CD4-positive, alpha-beta T cell treated with Interleukin-17A for 4 hours (primary cell): ENCODE measurements around the gene FKBP5.
"Not testable (repeated sequence)": the region's sequence is repeated elsewhere in the genome, so short reads cannot be mapped to it uniquely, and the experiment has no call there.

Source experiments
- DNase-seq: peaks from one replicate; pipeline ENCODE4 v3.0.0-alpha.2; 2020; ENCODE audit warnings: mixed read lengths

Gene FKBP5

DNA sequence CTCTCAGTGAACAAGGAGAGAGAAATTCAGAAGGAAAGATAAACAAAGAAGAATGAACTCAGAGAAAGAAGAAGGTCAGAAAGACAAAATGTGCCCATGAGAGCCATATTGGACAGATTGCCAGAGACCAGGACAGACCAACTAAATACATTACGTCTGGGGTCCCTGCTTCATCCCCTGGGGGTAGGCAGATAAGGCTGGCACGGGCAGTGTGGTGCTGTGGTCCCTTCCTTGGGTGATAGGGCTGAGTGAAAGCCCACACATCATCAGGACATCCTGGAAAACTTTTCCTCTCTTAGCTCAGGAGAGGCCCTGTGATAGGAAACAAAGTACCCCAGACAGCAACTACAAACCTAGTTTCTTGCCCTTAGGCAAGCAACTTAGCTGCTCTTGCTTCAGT, 34.9 kb upstream of the FKBP5 start:
- DNase-seq: no peak

DNA sequence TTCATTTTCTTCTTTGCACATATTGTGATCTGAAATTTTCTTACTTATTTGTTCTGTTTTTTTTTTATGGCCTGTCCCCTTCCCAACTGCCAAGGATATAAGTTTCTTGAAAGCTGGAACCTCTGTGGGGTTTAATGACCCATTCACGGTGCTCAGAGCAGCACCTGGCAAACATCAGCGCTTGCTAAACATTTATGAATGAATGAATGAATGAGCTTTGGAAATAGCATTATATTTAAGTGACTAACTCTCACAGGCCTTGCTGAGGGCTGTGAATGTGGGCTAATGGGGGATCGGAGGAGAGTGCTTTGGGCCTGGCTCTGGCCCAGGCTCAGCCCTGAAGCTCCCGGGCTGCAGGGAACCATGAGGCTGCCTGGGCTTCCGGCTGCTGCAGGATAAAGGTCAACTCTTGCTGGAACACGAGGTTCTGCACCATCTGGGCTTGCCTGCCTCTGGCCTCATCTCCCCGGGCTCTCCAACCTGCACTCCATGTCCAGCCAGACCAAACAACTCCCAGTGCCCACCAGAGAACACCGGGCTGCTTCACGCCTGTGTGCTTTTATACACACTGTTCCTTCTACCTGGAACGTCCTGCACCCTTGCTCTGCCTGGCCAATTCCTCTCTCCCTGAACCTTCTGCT, 33.5 kb upstream of the FKBP5 start:
- no peak for DNase-seq

DNA sequence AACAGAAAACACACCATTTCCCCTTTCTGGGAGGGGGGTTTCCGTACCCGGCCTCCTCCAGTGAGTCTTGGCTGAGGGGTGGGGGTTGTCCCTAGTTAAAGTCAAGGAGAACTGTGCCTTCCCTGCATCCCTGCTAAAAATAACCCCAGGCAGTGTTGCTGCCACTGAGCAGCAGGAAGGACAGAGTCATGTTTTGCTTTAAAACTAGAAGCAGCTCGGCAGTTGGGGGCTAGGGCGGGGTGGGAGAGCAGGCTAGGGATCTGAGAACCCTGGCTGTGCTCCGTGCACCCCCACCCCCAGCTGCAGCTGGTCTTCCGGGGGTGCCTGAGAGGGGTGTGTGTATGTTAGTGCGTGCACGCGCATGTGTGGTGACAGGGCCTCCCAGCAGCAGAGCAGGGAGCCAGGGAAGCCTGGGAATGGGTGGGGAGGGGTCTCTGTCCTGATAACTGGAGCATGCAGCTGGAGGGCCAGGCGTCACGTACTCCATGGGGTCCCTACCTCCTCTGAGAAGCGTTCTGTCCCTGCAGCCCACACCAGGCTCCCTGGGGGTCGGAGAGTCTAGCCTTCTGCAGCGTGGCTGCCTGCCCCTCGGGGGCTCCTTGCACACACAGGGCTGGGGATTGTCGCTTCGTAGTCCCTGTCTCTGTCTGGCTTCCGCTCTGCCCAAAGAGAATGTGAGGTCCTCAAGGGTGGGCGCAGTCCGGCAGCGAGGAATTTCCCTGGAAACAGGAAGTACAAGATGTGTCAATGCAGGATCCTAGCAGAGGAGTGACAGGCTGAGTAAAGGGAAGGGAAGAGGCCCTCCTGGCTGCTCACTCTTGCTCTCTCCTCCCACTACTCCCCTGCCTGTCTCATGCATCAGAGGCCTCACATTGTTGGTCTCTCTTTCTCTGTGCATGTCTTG, 31.4 kb upstream of the FKBP5 start:
- DNase-seq: peak; percentile 60

DNA sequence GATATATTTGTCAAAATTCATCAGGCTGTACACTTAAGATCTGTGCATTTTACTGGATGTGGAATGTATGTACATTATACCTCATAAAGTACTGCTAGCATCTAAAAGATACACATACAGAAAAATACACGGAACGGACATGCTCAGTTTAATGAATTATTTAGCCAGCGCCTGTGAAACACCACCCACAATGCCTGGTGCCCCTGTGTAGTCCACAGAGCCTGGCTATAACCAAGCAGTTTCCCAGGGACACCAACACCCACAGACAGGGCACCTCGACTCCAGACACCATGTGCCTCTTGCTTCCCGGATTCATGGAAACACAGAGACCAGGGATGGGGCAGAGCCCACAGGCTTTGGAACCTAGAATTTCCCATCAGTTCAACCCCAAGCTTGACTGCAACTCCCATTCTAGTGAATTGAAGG, 30.7 kb upstream of the FKBP5 start:
- DNase-seq: peak; percentile 15

DNA sequence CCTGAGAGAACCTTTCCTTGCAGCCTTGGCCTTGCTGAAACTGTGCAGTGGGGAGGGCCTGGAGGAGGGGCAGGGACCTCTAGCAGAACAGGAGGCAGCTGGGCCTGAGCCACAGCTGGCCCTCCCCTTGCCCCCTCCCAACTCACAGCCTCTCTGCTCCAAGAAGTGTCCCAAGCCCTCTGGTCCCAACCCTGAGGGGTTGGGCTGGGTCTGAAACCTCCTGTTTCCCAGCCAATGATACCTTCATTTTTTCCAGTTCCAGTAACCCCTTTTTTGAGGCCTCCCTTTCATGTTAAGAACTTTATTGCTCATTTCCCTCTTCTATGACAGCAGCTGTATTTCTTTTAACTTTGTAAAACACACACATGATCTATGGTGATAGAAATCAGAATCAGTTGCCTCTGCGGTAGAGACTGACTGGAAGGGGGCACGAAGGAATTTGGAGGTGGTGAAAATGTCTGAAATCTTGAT, 30.2 kb upstream of the FKBP5 start:
- DNase-seq: peak; percentile 51

DNA sequence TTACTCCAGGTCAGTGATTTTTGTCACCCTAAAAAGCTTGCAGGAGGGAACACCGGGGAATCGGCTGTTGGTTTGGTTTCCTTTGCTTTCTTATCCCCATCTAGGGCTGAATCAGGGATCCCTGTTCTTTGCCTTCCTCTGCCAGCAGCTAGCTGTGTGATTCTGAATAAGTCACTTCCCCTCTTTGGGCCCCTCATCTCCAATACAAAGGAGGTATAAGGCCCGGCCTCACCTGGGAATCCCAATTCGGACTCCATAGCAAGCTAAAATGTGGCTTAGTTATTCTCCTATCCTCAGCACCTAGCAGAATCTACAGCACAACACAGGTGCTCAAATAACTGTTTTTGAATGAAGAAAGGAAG, 29.6 kb upstream of the FKBP5 start:
- no peak for DNase-seq

DNA sequence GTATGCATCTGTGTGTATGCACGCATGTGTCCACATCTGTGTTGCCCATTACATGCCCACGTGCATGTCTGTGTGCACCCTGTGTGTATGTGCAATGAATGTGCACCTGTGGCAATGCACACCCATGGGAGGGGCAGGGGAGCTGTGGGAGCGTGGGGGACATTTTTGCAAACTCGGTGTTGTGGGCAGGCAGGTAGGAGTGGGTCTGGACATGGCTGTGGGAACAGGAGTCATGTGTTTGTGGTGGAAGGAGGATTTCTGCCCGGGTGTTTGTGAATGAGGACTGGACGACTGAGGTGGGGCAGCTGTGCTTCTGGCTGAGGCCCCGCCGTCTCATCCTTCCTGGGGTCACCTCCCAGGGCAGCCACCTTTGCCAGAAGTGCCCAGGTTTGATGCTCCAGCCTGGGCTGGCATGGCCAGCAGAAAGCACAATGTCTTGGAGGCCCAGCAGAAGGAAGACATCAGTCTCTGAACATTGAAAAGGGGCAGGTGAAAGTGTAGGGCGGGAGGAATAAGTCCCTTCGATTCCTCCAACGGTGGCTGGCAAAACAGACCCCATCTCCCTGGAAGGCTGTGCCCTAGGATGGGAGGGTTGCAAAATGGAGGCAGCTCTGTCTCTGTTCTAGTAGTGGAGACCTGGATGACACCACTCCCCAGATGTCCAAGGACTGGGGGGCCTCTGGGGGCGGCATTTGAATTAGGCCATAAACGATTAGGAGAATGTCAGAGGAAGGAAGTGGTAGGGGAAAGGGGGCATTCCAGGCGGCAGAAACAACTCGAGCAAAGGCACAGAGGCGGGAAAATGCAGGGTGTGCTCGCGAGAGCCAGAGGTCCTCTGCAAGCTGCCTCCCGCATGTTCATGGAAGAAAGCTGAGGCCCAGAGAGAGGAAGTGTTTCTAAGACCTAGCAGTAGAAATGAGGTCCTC, 29.0 kb upstream of the FKBP5 start:
- peak; percentile 12 for DNase-seq

DNA sequence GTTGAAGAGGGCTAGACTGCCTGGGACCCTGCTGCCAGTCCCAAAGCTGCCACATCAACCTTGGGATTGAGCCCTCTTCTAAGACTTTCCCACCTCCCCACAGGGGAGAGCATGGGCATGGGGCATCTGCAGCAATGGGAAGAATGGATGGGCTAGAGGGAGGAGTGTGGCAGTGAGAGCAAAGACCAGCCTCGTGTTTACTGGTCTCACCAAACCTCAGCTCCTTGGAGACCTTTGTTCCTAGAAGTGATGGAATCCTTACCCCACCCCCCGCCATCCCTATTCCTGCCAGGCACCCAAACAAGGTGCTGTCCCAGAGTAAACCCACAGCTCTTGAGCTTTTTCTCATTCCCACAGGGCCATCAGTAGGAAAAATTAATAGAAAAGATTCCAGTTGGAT, 28.1 kb upstream of the FKBP5 start:
- DNase-seq: no peak

DNA sequence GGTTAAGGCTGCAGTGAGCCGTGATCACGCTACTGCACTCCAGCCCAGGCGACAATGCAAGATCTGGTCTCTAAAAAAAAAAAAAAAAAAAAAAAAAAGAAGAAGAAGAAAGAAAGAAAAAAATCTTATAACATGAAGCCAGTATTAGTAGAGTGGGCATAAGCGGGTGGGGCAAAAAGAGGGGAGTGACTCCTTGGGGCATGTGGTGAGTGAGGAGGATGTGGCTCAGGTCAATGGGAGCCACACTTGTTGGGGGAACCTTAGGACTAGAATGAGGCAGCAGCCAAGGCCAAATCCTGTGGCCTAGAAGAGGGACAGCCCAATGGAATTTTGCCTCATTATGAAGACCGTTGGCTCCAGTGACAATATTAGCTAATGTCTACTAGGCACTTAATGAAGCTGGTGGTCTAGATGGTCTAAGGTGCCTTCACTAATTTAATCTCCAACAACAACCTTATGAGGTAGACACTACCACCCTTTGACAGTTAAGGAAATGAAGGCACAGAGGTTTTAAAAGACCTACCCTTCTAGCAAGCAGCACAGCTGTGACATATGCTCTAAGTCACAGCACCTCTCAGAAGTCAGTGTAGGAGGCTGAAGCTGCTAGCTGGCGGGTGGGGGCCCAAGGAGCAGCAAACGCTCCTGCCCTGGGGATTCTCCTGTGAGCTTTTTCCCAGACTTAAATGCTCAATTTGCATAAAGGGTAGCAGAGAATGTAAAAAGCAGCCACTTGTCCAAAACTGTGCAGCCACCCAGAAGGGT, 24.5 kb upstream of the FKBP5 start:
- DNase-seq: peak; percentile 4

DNA sequence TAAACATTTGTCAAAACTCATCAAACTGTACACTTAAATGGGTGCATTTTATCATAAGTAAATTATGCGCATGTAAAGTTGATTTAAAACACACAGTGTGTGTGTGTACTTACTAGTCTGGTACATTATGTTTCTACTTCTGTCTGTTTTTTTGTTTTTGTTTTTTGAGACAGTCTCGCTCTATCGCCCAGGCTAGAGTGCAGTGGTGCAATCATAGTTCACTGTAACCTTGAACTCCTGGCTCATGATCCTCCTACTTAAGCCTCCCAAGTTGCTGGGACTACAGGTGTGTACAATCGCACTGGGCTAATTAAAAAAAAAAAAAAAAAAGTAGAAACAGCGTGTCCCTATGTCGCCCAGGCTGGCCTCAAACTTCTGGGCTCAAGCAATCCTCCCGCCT, 23.0 kb upstream of the FKBP5 start:
- no peak for DNase-seq

DNA sequence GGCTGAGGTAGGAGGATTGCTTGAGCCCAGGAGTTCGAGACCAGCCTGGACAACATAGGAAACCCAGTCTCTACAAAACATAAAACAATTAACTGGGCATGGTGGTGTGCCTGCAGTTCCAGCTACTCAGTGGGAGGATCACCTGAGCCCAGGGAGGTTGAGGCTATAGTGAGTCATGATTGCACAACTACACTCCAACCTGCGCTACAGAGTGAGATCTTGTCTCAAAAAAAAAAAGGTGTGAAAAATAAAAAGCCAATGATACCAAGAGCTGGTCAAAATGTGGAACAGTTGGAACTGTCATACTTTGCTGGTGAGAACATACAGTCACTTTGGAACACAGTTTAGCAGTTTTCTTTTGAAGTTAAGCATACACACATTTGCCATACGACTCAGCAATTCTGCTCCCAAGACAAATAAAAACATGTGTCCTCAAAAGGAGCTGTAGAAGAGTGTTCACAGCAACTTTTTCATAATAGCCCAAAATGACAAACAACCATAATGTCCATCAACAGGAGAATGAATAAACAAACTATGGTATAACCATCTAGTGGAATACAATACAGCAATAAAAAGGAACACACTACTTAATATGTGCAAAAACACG, 21.6 kb upstream of the FKBP5 start:
- DNase-seq: peak; percentile 39

DNA sequence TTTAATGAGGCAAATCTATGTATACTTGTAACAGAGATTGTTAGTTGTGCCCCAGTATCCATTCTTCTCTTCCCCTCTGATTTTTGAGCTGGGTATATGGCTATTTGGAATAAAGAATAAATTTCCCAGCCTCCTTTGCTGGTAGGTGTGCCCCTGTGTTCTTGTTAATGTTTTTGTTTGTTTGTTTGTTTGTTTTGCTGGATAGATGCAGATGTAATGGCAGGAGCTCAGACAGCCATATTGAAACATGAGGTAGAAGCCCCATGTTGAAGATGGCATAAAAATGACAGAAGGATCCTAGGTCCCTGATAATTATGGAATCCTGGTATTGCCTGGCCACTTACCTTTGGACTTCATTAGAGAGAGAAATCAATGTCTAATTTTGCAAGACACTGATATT, 19.9 kb upstream of the FKBP5 start:
- DNase-seq: no peak

DNA sequence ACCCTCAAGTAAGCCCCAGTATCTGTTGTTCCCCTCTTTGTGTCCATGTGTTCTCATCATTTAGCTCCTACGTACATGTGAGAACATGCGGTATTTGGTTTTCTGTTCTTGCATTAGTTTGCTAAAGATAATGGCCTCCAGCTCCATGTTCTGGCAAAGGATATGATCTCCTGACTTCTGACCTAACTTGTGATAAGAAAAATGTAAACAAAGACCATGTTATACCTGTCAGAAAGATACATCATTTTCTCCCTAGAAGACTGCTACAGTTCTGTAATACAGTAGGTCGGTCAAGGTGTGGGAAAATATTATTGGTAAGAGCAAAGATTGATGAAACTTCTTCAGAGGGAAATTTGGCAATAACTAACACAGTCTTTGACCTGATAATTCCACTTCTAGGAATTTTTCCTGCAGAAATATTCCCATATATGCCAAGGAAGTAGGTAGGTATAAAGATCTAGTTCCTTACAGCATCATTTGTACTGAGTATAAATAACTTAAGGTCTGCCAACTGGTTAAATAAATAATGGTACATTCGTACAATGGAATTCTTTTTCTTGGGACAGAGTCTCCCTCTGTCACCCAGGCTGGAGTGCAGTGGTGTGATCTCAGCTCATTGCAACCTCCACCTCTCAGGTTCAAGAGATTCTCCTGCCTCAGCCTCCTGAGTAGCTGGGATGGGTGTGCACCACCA, 19.1 kb upstream of the FKBP5 start:
- DNase-seq: no peak

DNA sequence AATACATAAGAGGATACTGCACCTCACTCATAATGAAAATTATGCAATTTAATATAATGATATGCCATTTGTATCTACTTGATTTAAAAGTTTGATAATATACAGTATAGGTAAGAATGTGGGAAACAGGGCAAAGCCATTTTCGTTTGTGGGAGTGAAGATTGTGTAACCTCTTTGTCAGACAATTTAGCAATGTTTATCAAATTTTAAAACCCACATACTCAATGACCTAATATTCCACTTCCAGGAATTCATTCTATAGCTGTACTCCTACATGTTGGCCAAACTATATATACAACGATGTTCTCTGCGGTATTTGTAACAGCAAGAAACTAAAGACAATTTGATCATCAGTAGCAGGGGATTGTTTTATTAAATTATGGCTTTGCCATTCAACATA, 17.8 kb upstream of the FKBP5 start:
- no peak for DNase-seq

DNA sequence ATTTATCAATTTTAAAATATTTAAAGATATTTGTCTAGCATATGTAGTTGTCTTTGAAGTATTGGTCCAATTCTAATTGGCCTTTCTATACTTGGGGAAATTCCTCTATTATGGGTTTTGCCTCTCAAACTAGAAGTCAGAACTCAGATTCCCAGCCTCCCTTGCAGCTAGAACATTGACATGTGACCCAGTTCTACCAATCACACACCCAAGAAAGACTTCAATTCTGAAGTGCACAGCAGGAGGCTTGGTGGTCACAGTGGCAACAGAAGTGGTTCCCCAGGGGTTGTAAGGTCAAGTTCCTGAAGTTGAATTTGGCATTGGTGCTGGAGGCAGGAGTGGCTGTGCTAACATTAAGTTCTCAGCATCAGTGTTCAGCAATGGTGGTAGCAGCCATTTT, 14.8 kb upstream of the FKBP5 start:
- DNase-seq: no peak

DNA sequence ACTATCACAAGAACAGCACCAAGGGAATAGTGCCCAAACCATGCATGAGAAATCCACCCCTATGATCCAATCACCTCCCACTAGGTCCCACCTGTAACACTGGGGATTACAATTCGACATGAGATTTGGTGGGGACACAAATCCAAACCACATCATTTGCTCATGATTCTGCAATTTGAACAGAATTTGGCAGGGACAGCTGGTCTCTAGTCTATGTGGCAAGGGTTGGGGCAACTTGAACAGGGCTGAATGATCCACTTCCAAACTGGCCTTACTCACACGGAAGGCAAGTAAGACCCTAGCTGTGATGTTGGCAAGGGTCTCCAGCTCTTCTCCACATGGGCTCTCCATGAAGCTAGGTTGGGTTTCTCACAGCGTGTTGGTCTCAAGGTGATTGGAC, 10.1 kb upstream of the FKBP5 start:
- DNase-seq: no peak

DNA sequence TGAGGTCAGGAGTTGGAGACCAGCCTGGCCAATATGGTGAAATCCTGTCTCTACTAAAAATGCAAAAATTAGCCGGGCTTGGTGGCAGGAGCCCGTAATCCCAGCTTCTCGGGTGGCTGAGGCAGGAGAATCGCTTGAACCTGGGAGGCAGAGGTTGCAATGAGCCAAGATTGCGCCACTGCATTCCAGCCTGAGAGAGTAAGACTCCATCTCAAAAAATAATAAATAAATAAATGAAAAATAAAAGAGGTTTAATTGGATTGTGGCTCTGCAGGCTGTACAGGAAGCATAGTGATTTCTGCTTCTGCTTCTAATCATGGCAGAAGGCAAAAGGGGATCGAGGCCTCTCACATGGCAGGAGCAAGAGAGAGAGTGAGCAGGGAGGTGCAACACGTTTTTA, 9.7 kb upstream of the FKBP5 start:
- not testable (repeated sequence) for DNase-seq

DNA sequence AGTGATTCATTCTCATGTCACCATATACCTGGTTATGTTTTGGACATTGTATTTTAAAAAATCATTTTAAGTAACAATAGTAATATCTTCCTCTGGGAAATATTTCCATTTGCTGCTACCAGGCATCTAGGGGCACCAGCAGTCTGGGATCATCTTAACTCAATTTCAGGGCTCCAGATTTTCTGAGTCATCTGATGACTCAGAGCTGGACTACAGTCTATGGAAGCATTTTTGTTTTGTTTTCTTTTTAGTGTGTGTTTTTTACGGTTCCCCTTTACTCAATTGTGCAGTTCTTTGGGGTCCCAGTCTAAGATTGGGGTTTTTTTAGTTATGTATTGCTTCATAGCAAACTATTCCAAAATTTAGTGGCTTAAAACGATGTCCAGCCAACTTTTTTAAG, 5.7 kb upstream of the FKBP5 start:
- no peak for DNase-seq

DNA sequence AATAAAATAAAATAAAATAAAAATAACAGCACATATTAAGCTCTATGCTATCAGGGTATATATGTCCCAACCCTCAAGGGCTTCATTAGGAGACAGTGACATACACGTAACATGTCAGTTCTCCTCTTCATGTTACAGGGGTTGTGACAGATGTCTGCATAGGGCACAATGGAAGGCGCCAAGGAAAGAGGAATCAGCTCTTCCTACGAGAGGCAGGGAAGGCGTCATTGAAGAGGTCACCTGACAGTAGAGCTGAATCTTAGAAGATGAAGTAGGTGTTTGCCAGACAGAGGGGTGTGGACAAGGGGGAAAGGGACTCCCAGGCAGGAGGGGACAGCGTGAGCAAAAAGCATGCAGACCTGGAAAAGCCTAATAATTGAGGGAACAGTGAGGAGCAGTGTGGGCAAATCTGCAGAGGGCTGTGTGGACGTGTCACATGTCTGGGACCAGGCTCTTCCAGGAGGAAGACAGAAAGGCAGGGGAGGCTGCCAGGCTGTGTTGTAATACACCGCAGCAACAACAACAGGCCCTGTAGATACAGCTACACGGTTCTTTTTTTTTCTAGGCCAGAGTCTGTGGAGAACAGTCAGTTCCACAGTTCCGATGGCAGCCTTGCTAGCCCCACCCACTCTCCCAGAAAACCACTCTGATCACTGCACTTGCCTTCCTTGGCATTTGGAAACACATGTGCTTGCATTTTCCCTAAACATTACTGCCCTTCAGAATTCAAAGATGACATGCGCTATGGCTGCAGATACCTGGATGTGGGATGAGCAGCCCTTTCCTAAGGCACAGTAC, 2.5 kb upstream of the FKBP5 start:
- DNase-seq: no peak

DNA sequence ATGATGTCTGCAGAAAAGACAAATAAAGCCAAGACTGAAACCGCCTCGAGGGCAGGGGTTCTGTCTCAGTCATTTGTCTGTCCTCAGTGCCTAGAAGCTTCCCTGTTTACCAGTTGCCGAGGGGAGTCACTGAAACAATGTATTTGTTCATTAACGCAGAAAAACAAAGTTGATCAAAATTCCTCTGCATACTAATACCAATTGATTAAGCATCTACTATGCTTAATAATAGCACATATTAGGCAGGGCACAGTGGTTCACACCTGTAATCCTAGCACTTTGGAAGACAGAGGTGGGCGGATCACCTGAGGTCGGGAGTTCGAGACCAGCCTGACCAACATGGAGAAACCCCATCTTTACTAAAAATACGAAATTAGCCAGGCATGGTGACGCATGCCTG, 1.8 kb upstream of the FKBP5 start:
- no peak for DNase-seq

DNA sequence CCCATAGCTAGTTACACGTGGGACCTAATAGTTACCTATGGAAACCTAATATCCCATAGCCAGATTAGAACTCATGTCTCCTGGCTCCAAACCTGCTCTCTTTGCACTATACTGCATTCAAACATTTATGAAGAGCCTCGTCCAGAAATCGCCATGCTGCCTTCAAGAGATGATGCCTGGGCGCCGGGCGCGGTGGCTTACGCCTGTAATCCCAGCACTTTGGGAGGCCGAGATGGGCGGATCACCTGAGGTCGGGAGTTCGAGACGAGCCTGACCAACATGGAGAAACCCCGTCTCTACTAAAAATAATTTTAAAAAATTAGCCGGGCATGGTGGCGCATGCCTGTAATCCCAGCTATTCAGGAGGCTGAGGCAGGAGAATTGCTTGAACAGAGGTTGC, 1.3 kb upstream of the FKBP5 start:
- not testable (repeated sequence) for DNase-seq
